ENCODE data around the gene ITGA6. TPM values are rescaled to one million over a fixed set of nuclear protein-coding genes. Genes with fewer than 3 reads are reported as not detected.
A peak's percentile ranks its signal among the peaks of the same experiment; 100 is the strongest.

The ITGA6 gene
- 68.5 TPM for total RNA-seq
- polyA plus RNA-seq, result 10 to 100 TPM; 39.2 to 59.4 (median 45.8) TPM

- Histone ChIP-seq H3K36me3 (ENCODE audit: control insufficient read depth, insufficient read depth, low read length) (no peaks in the 10 kb centered on the region), H3K27ac (ENCODE audit: insufficient read depth, low read length, poor library complexity, severe bottlenecking) (peak within 1 kb of the TSS; percentile 64), H3K4me1 (ENCODE audit: control insufficient read depth, insufficient read depth, low read length, poor library complexity, severe bottlenecking) (peaks cover 55% of the 10 kb centered on the region), H3K9me3 (ENCODE audit: control insufficient read depth in 2 of 2, low read length in 2 of 2) (no peaks in the 10 kb centered on the region), H3K27me3 (ENCODE audit: control insufficient read depth, insufficient read depth, low read length) (no peaks in the 10 kb centered on the region), H3K4me3 (ENCODE audit: low read depth, low read length) (peak within 1 kb of the TSS; percentile 81)
- Mint-ChIP-seq H3K27ac (peak within 1 kb of the TSS; percentile 83 to 95 (median 93)), H3K27me3 (peaks cover 20% of the 10 kb centered on the region), H3K4me3 (peak within 1 kb of the TSS; percentile 89 to 95 (median 92)), H3K36me3 (no peaks in the 10 kb centered on the region), H3K4me1 (peaks cover 8 to 57% (median 27%) of the 10 kb centered on the region in 4 donors), H3K9me3 (no peaks in the 10 kb centered on the region)
- DNase-seq (peak; percentile 72 to 84 (median 76)), ATAC-seq (ENCODE audit: low read depth in 2 of 2) (peak; percentile 71 to 79)
Observed at GRCh38 chr2:172427256-172427989, at the start of gene ITGA6. Gene ITGA6 (plus strand): TSS chr2:172427586.

- H3K27ac ChIP-seq (ENCODE audit: insufficient read depth, low read length, poor library complexity, severe bottlenecking), result no peak overlapping the region
- no peak for ATAC-seq (ENCODE audit: low read depth in 2 of 2)
- H3K27me3 ChIP-seq (ENCODE audit: control insufficient read depth, insufficient read depth, low read length), result peaks cover 7% of the 10 kb centered on the region
- no peak overlapping the region for H3K27ac Mint-ChIP-seq
- no peaks in the 10 kb centered on the region for H3K36me3 Mint-ChIP-seq
- no peak for DNase-seq
- peaks cover 5% of the 10 kb centered on the region for H3K27me3 Mint-ChIP-seq
- H3K4me1 ChIP-seq (ENCODE audit: control insufficient read depth, insufficient read depth, low read length, poor library complexity, severe bottlenecking), result no peaks in the 10 kb centered on the region
- H3K36me3 ChIP-seq (ENCODE audit: control insufficient read depth, insufficient read depth, low read length), result no peaks in the 10 kb centered on the region
- H3K9me3 Mint-ChIP-seq, result peaks cover 0 to 7% (median 3%) of the 10 kb centered on the region in 7 donors
- H3K4me3 Mint-ChIP-seq, result no peak overlapping the region
- H3K4me1 Mint-ChIP-seq, result peaks cover 0 to 5% (median 0%) of the 10 kb centered on the region in 4 donors
- H3K4me3 ChIP-seq (ENCODE audit: low read depth, low read length), result no peak overlapping the region
- peaks cover 4 to 6% of the 10 kb centered on the region in 2 experiments for H3K9me3 ChIP-seq (ENCODE audit: control insufficient read depth in 2 of 2, low read length in 2 of 2)
Observed at GRCh38 chr2:172380436-172381274, 46.7 kb upstream of the ITGA6 start.

- no peaks in the 10 kb centered on the region for H3K36me3 ChIP-seq (ENCODE audit: control insufficient read depth, insufficient read depth, low read length)
- H3K4me3 ChIP-seq (ENCODE audit: low read depth, low read length), result no peak overlapping the region
- H3K27me3 ChIP-seq (ENCODE audit: control insufficient read depth, insufficient read depth, low read length), result peaks cover 2% of the 10 kb centered on the region
- DNase-seq (no peak), ATAC-seq (ENCODE audit: low read depth in 2 of 2) (no peak)
- H3K36me3 Mint-ChIP-seq, result no peaks in the 10 kb centered on the region
- H3K27ac Mint-ChIP-seq, result peak overlapping the region in 2 of 3 donors; percentile 47 to 89
- peaks cover 0 to 5% (median 0%) of the 10 kb centered on the region in 4 donors for H3K4me1 Mint-ChIP-seq
- no peaks in the 10 kb centered on the region for H3K4me1 ChIP-seq (ENCODE audit: control insufficient read depth, insufficient read depth, low read length, poor library complexity, severe bottlenecking)
- peaks cover 0 to 7% (median 3%) of the 10 kb centered on the region in 7 donors for H3K9me3 Mint-ChIP-seq
- peaks cover 7% of the 10 kb centered on the region for H3K27me3 Mint-ChIP-seq
- H3K27ac ChIP-seq (ENCODE audit: insufficient read depth, low read length, poor library complexity, severe bottlenecking), result no peak overlapping the region
- H3K4me3 Mint-ChIP-seq, result no peak overlapping the region
- peaks cover 4 to 6% of the 10 kb centered on the region in 2 experiments for H3K9me3 ChIP-seq (ENCODE audit: control insufficient read depth in 2 of 2, low read length in 2 of 2)
Observed at GRCh38 chr2:172381275-172382027, 45.9 kb upstream of the ITGA6 start.

- ATAC-seq (ENCODE audit: low read depth in 2 of 2) (no peak), DNase-seq (no peak)
- Mint-ChIP-seq H3K4me3 (no peak overlapping the region), H3K27me3 (peaks cover 19% of the 10 kb centered on the region), H3K9me3 (peaks cover 0 to 5% (median 0%) of the 10 kb centered on the region in 7 donors), H3K4me1 (peaks cover 0 to 5% (median 0%) of the 10 kb centered on the region in 4 donors), H3K36me3 (no peaks in the 10 kb centered on the region), H3K27ac (no peak overlapping the region)
- no peak overlapping the region for H3K4me3 ChIP-seq (ENCODE audit: low read depth, low read length)
- H3K27me3 ChIP-seq (ENCODE audit: control insufficient read depth, insufficient read depth, low read length), result no peaks in the 10 kb centered on the region
- no peaks in the 10 kb centered on the region for H3K9me3 ChIP-seq (ENCODE audit: control insufficient read depth in 2 of 2, low read length in 2 of 2)
- no peaks in the 10 kb centered on the region for H3K36me3 ChIP-seq (ENCODE audit: control insufficient read depth, insufficient read depth, low read length)
- no peaks in the 10 kb centered on the region for H3K4me1 ChIP-seq (ENCODE audit: control insufficient read depth, insufficient read depth, low read length, poor library complexity, severe bottlenecking)
- no peak overlapping the region for H3K27ac ChIP-seq (ENCODE audit: insufficient read depth, low read length, poor library complexity, severe bottlenecking)
Observed at GRCh38 chr2:172387361-172387760, 40.0 kb upstream of the ITGA6 start.

GRCh38 chr2:172389685-172390339 lies 37.6 kb upstream of the ITGA6 start:
- Histone ChIP-seq H3K4me3 (ENCODE audit: low read depth, low read length) (no peak overlapping the region), H3K4me1 (ENCODE audit: control insufficient read depth, insufficient read depth, low read length, poor library complexity, severe bottlenecking) (no peaks in the 10 kb centered on the region), H3K36me3 (ENCODE audit: control insufficient read depth, insufficient read depth, low read length) (no peaks in the 10 kb centered on the region), H3K9me3 (ENCODE audit: control insufficient read depth in 2 of 2, low read length in 2 of 2) (no peaks in the 10 kb centered on the region), H3K27ac (ENCODE audit: insufficient read depth, low read length, poor library complexity, severe bottlenecking) (no peak overlapping the region), H3K27me3 (ENCODE audit: control insufficient read depth, insufficient read depth, low read length) (no peaks in the 10 kb centered on the region)
- Mint-ChIP-seq H3K27ac (no peak overlapping the region), H3K4me1 (peaks cover 0 to 5% (median 0%) of the 10 kb centered on the region in 4 donors), H3K36me3 (no peaks in the 10 kb centered on the region), H3K4me3 (no peak overlapping the region), H3K9me3 (peaks cover 0 to 3% (median 0%) of the 10 kb centered on the region in 7 donors), H3K27me3 (peaks cover 19% of the 10 kb centered on the region)
- DNase-seq, result no peak
- ATAC-seq (ENCODE audit: low read depth in 2 of 2), result no peak

- H3K4me1 ChIP-seq (ENCODE audit: control insufficient read depth, insufficient read depth, low read length, poor library complexity, severe bottlenecking), result no peaks in the 10 kb centered on the region
- no peaks in the 10 kb centered on the region for H3K36me3 ChIP-seq (ENCODE audit: control insufficient read depth, insufficient read depth, low read length)
- no peak overlapping the region for H3K4me3 Mint-ChIP-seq
- H3K27me3 ChIP-seq (ENCODE audit: control insufficient read depth, insufficient read depth, low read length), result peaks cover 4% of the 10 kb centered on the region
- no peak overlapping the region for H3K4me3 ChIP-seq (ENCODE audit: low read depth, low read length)
- no peaks in the 10 kb centered on the region for H3K9me3 Mint-ChIP-seq
- no peak overlapping the region for H3K27ac ChIP-seq (ENCODE audit: insufficient read depth, low read length, poor library complexity, severe bottlenecking)
- ATAC-seq (ENCODE audit: low read depth in 2 of 2) (no peak), DNase-seq (no peak)
- peaks cover 0 to 3% (median 0%) of the 10 kb centered on the region in 4 donors for H3K4me1 Mint-ChIP-seq
- no peaks in the 10 kb centered on the region for H3K9me3 ChIP-seq (ENCODE audit: control insufficient read depth in 2 of 2, low read length in 2 of 2)
- peaks cover 12% of the 10 kb centered on the region for H3K27me3 Mint-ChIP-seq
- no peak overlapping the region for H3K27ac Mint-ChIP-seq
- no peaks in the 10 kb centered on the region for H3K36me3 Mint-ChIP-seq
Observed at GRCh38 chr2:172394002-172394401, 33.4 kb upstream of the ITGA6 start.

- Histone ChIP-seq H3K27me3 (ENCODE audit: control insufficient read depth, insufficient read depth, low read length) (peaks cover 4% of the 10 kb centered on the region), H3K4me1 (ENCODE audit: control insufficient read depth, insufficient read depth, low read length, poor library complexity, severe bottlenecking) (no peaks in the 10 kb centered on the region)
- ATAC-seq (ENCODE audit: low read depth in 2 of 2), result no peak
Observed at GRCh38 chr2:172395503-172395902, 31.9 kb upstream of the ITGA6 start.

More at GRCh38 chr2:172395503-172395902, 31.9 kb upstream of the ITGA6 start:
- H3K4me1 Mint-ChIP-seq, result no peaks in the 10 kb centered on the region
- Histone ChIP-seq H3K36me3 (ENCODE audit: control insufficient read depth, insufficient read depth, low read length) (no peaks in the 10 kb centered on the region), H3K9me3 (ENCODE audit: control insufficient read depth in 2 of 2, low read length in 2 of 2) (no peaks in the 10 kb centered on the region), H3K27ac (ENCODE audit: insufficient read depth, low read length, poor library complexity, severe bottlenecking) (no peak overlapping the region), H3K4me3 (ENCODE audit: low read depth, low read length) (no peak overlapping the region)
- peaks cover 7% of the 10 kb centered on the region for H3K27me3 Mint-ChIP-seq
- no peaks in the 10 kb centered on the region for H3K9me3 Mint-ChIP-seq
- H3K36me3 Mint-ChIP-seq, result no peaks in the 10 kb centered on the region
- DNase-seq, result no peak
- H3K27ac Mint-ChIP-seq, result no peak overlapping the region
- H3K4me3 Mint-ChIP-seq, result no peak overlapping the region
